CD14-positive monocyte (primary cell): Measurements from ENCODE around the gene PCBP1. TPM values are rescaled to one million over a fixed set of nuclear protein-coding genes. Genes with fewer than 3 reads are reported as not detected.
A peak's percentile ranks its signal among the peaks of the same experiment; 100 is the strongest.

Experiments
- DNase-seq, 3 donors: peaks; one replicate each; pipeline ENCODE4 v3.0.0-alpha.2; 2011 to 2022
- H2AFZ ChIP-seq: 2 replicates; pipeline ENCODE4 v1.6.0; 2012; ENCODE audit warnings: mild to moderate bottlenecking, low read depth, low read length, inconsistent platforms; ENCODE audit not compliant: insufficient read depth, poor library complexity, severe bottlenecking
- H3K27ac ChIP-seq, 2 donors: 1 replicate in 1 of 2; 2 replicates in 1 of 2; pipeline ENCODE4 v1.5.1; 2012 to 2013; ENCODE audit warnings: low read length in 2 of 2, control low read depth in 1 of 2, inconsistent platforms in 1 of 2, low read depth in 1 of 2, mild to moderate bottlenecking in 1 of 2
- H3K27me3 ChIP-seq, 2 donors: one replicate each; pipeline versions ENCODE4 v1.6.0 to v1.6.1; 2011 to 2013; ENCODE audit warnings: low read length in 2 of 2; ENCODE audit not compliant: control insufficient read depth in 2 of 2, insufficient read depth in 2 of 2
- H3K36me3 ChIP-seq, 2 donors: replicated peaks in 1 of 2; 1 replicate in 1 of 2; 2 replicates in 1 of 2; pipeline versions ENCODE4 v1.5.1 to v1.6.1; 2012 to 2013; ENCODE audit warnings: low read length in 2 of 2, control low read depth in 1 of 2, inconsistent platforms in 1 of 2, mild to moderate bottlenecking in 1 of 2; ENCODE audit not compliant: insufficient read depth in 2 of 2, control insufficient read depth in 1 of 2
- H3K4me1 ChIP-seq, 2 donors: 1 replicate in 1 of 2; 2 replicates in 1 of 2; pipeline versions ENCODE4 v1.5.1 to v1.6.1; 2012 to 2013; ENCODE audit warnings: low read length in 2 of 2, control low read depth in 1 of 2, inconsistent platforms in 1 of 2, mild to moderate bottlenecking in 1 of 2, moderate library complexity in 1 of 2; ENCODE audit not compliant: insufficient read depth in 2 of 2, control insufficient read depth in 1 of 2
- H3K4me2 ChIP-seq: replicated peaks from 2 replicates; pipeline ENCODE3; 2012; ENCODE audit warnings: low read length, moderate library complexity, mild to moderate bottlenecking; ENCODE audit not compliant: poor library complexity, severe bottlenecking; ENCODE audit errors: extremely low read depth
- H3K4me3 ChIP-seq, 3 experiments: fragments of 200-600 bp in 1 of 3; sonication (generic) in 1 of 3; replicated peaks in 1 of 3; 1 replicate in 2 of 3; 2 replicates in 1 of 3; pipeline ENCODE4 v1.5.1; 2011 to 2013; ENCODE audit warnings: low read length in 3 of 3, mild to moderate bottlenecking in 3 of 3, control low read depth in 2 of 3, low read depth in 2 of 3, inconsistent platforms in 1 of 3, moderate library complexity in 1 of 3
- H3K79me2 ChIP-seq: 2 replicates; pipeline ENCODE4 v1.6.0; 2012; ENCODE audit warnings: mild to moderate bottlenecking, control low read depth, inconsistent platforms, low read length, moderate library complexity; ENCODE audit not compliant: insufficient read depth
- H3K9ac ChIP-seq: 2 replicates; pipeline ENCODE4 v1.6.0; 2017; ENCODE audit warnings: low read length, mild to moderate bottlenecking; ENCODE audit not compliant: insufficient read depth, poor library complexity, severe bottlenecking
- H3K9me3 ChIP-seq, 2 donors: replicated peaks in 1 of 2; 1 replicate in 1 of 2; 2 replicates in 1 of 2; pipeline versions ENCODE4 v1.5.1 to v1.6.1; 2012 to 2013; ENCODE audit warnings: low read length in 2 of 2, control low read depth in 1 of 2; ENCODE audit not compliant: control insufficient read depth in 1 of 2, insufficient read depth in 1 of 2
- H4K20me1 ChIP-seq: 2 replicates; pipeline ENCODE4 v1.6.0; 2012; ENCODE audit warnings: mild to moderate bottlenecking, low read length, control low read depth, moderate library complexity; ENCODE audit not compliant: insufficient read depth
- H3K27ac Mint-ChIP-seq, 7 donors: one replicate each; pipeline ENCODE4 v1.8.0; 2020; ENCODE audit warnings: mild to moderate bottlenecking in 7 of 7, mixed read lengths in 7 of 7, moderate library complexity in 6 of 7, inconsistent platforms in 2 of 7
- H3K27me3 Mint-ChIP-seq, 3 donors: one replicate each; pipeline ENCODE4 v1.8.0; 2021 to 2022; ENCODE audit warnings: low read depth in 3 of 3, mild to moderate bottlenecking in 3 of 3, mixed read lengths in 3 of 3, moderate library complexity in 3 of 3, inconsistent platforms in 1 of 3
- H3K36me3 Mint-ChIP-seq, 2 donors: one replicate each; pipeline ENCODE4 v1.8.0; 2020; ENCODE audit warnings: mixed read lengths in 2 of 2, inconsistent platforms in 1 of 2, mild to moderate bottlenecking in 1 of 2
- H3K4me1 Mint-ChIP-seq: one replicate; pipeline ENCODE4 v1.8.0; 2020; ENCODE audit warnings: mild to moderate bottlenecking, mixed read lengths
- H3K4me3 Mint-ChIP-seq, 2 donors: one replicate each; pipeline ENCODE4 v1.8.0; 2020; ENCODE audit warnings: mild to moderate bottlenecking in 2 of 2, mixed read lengths in 2 of 2, moderate library complexity in 1 of 2
- H3K9me3 Mint-ChIP-seq, 7 donors: one replicate each; pipeline ENCODE4 v1.8.0; 2020 to 2022; ENCODE audit warnings: mixed read lengths in 7 of 7, mild to moderate bottlenecking in 6 of 7, moderate library complexity in 6 of 7, inconsistent platforms in 2 of 7
- CTCF ChIP-seq: fragments of 200-600 bp; IDR thresholded peaks from one replicate; pipeline ENCODE4 v1.8.0; 2022; ENCODE audit warnings: antibody characterized with exemption, mild to moderate bottlenecking
- WGBS: methylation state at CpG from one replicate; pipeline ENCODE4 v1.1.5; 2013; ENCODE audit warnings: missing lambda C conversion rate; ENCODE audit not compliant: insufficient coverage; 5-methylcytosine and 5-hydroxymethylcytosine counted together
- intact Hi-C, 2 donors: fragments of 100-400 bp; cut with micrococcal nuclease; formaldehyde crosslinking; loops; one replicate each; pipeline versions ENCODE4 v1.15.0 to v1.15.1; 2023
- polyA plus RNA-seq, 3 donors: library from polyadenylated mRNA; depleted of rRNA in 1 of 3; unstranded in 2 of 3; stranded (reverse) in 1 of 3; fragments of 300-500 nt in 2 of 3; fragments of >200 nt in 1 of 3; fragmentation: Illumina TruSeq in 2 of 3; gene quantifications; 1 replicate in 2 of 3; 2 replicates in 1 of 3; pipeline ENCODE4 v1.2.3, GENCODE V29; 2012 to 2021

The PCBP1 gene
- polyA plus RNA-seq, 3 donors = 178 to 299 (median 194) TPM

- 0% methylated on average over 1 of the region's 2 CpGs for WGBS
- Mint-ChIP-seq H3K4me1 (peaks cover 71% of the 10 kb centered on the region), H3K36me3 (peaks cover 24 to 48% of the 10 kb centered on the region in 2 donors), H3K4me3 (no peak overlapping the region), H3K27me3 (no peaks in the 10 kb centered on the region), H3K9me3 (no peaks in the 10 kb centered on the region), H3K27ac (peak overlapping the region; percentile 93 to 99 (median 96))
- Histone ChIP-seq H3K4me3 (peak overlapping the region in 1 of 3 experiments; percentile 17), H4K20me1 (no peaks in the 10 kb centered on the region), H3K36me3 (peaks cover 20 to 25% of the 10 kb centered on the region in 2 donors), H2AFZ (no peak overlapping the region), H3K27ac (peak overlapping the region; percentile 65 to 98), H3K9me3 (no peaks in the 10 kb centered on the region), H3K79me2 (peaks cover 3% of the 10 kb centered on the region), H3K4me2 (peak overlapping the region; percentile 19), H3K9ac (peak overlapping the region; percentile 29), H3K27me3 (no peaks in the 10 kb centered on the region), H3K4me1 (peaks cover 72 to 77% of the 10 kb centered on the region in 2 donors)
- no peak for TF ChIP-seq CTCF
- intact Hi-C loops = loop anchor here in 1 of 2 donors (2.0 kb wide), 1 partner anchor 16 kb away; no protein-coding TSS in a partner anchor
- DNase-seq = peak; percentile 60 to 88 (median 76)
Observed at GRCh38 chr2:70046534-70046933, 40.7 kb upstream of the PCBP1 start.

- Histone ChIP-seq H3K27me3 (no peaks in the 10 kb centered on the region), H3K4me3 (peak overlapping the region in 1 of 3 experiments; percentile 17), H2AFZ (no peak overlapping the region), H3K4me2 (peak overlapping the region; percentile 19), H3K27ac (peak overlapping the region; percentile 54 to 98), H3K9ac (peak overlapping the region; percentile 53), H4K20me1 (no peaks in the 10 kb centered on the region), H3K79me2 (peaks cover 3% of the 10 kb centered on the region), H3K9me3 (no peaks in the 10 kb centered on the region), H3K36me3 (peaks cover 21 to 34% of the 10 kb centered on the region in 2 donors), H3K4me1 (peaks cover 63 to 68% of the 10 kb centered on the region in 2 donors)
- DNase-seq = peak; percentile 46 to 70 (median 67)
- H3K9me3 Mint-ChIP-seq = no peaks in the 10 kb centered on the region
- no peaks in the 10 kb centered on the region for H3K27me3 Mint-ChIP-seq
- peaks cover 62% of the 10 kb centered on the region for H3K4me1 Mint-ChIP-seq
- H3K4me3 Mint-ChIP-seq = peak overlapping the region; percentile 3 to 52
- H3K36me3 Mint-ChIP-seq = peaks cover 32 to 54% of the 10 kb centered on the region in 2 donors
- TF ChIP-seq CTCF = no peak
- peak overlapping the region; percentile 93 to 99 (median 96) for H3K27ac Mint-ChIP-seq
- 29% methylated on average over 2 of the region's 5 CpGs for WGBS
- intact Hi-C loops = loop anchor here in 1 of 2 donors (2.0 kb wide), 1 partner anchor 17 kb away; no protein-coding TSS in a partner anchor
Observed at GRCh38 chr2:70047451-70047850, 39.8 kb upstream of the PCBP1 start.
